K562 (cell line): Measurements from ENCODE around the gene CCDC3. TPM values are rescaled to one million over a fixed set of nuclear protein-coding genes. Genes with fewer than 3 reads are reported as not detected.

Experiments used
- ATAC-seq: fragments of 200-7000 bp; cut with Tn5 transposase; 3 replicates; pipeline ENCODE4 v1.9.1; 2020; ENCODE audit warnings: moderate library complexity
- BruUV-seq: library from RNA; stranded (reverse); fragments of 400-500 nt; replicated peaks from 2 replicates; lab custom pipeline; 2021; lab: Mats Ljungman, UMichigan
- CTCF ChIA-PET: fragments of 300-600 bp; formaldehyde crosslinking; extraction: SDS; loops from one replicate; lab custom pipeline; 2021; ENCODE audit warnings: low intra/inter-chr PET ratio; lab: Yijun Ruan, JAX
- POLR2A ChIA-PET: fragments of 300-600, 350-650 bp; sonication (Branson Sonifier 250); formaldehyde crosslinking; extraction: SDS; loops from one replicate; lab custom pipeline; 2021; ENCODE audit warnings: antibody characterized with exemption, inconsistent platforms; lab: Yijun Ruan, JAX
- DNase-seq, 4 experiments: peaks; one replicate each; pipeline versions ENCODE4 v3.0.0 to v3.0.0-alpha.2; 2011 to 2018; ENCODE audit warnings: low spot score in 3 of 4, mixed read lengths in 3 of 4; ENCODE audit errors: extremely low read depth in 1 of 4
- FAIRE-seq: peaks from 2 replicates; lab custom pipeline; 2011; peaks lifted over from hg19 to GRCh38; lab: Jason Lieb, UNC
- H2AFZ ChIP-seq: 2 replicates; pipeline ENCODE4 v1.6.0; 2011; ENCODE audit warnings: low read depth, low read length, control low read depth, inconsistent platforms
- H3K27ac ChIP-seq: fragments of 200-600 bp; 3 replicates; pipeline ENCODE4 v1.8.0; 2011; ENCODE audit warnings: low read depth, mild to moderate bottlenecking, control low read depth, inconsistent platforms, low read length, moderate library complexity, mixed read lengths; ENCODE audit errors: extremely low read depth
- H3K27me3 ChIP-seq, 2 experiments: fragments of 300-600 bp in 1 of 2; 2 replicates in 1 of 2; 3 replicates in 1 of 2; pipeline versions ENCODE4 v1.6.0 to v1.8.0; 2011; ENCODE audit warnings: inconsistent platforms in 2 of 2, low read length in 2 of 2, mild to moderate bottlenecking in 1 of 2, mixed read lengths in 1 of 2, moderate library complexity in 1 of 2; ENCODE audit not compliant: control insufficient read depth in 2 of 2, insufficient read depth in 2 of 2
- H3K36me3 ChIP-seq: fragments of 300-600 bp; 3 replicates; pipeline ENCODE4 v1.8.0; 2011; ENCODE audit warnings: mild to moderate bottlenecking, low read length, inconsistent platforms; ENCODE audit not compliant: control insufficient read depth, insufficient read depth
- H3K4me1 ChIP-seq, 2 experiments: fragments of 200-600 bp in 1 of 2; replicated peaks in 1 of 2; 2 replicates in 1 of 2; 3 replicates in 1 of 2; pipeline versions ENCODE4 v1.5.1 to v1.8.0; 2011; ENCODE audit warnings: inconsistent platforms in 2 of 2, low read length in 2 of 2, mild to moderate bottlenecking in 1 of 2, mixed read lengths in 1 of 2, moderate library complexity in 1 of 2; ENCODE audit not compliant: control insufficient read depth in 2 of 2, insufficient read depth in 2 of 2
- H3K4me2 ChIP-seq: 2 replicates; pipeline ENCODE4 v1.6.1; 2011; ENCODE audit warnings: low read length, control low read depth, inconsistent platforms, mixed read lengths; ENCODE audit not compliant: insufficient read depth
- H3K4me3 ChIP-seq: fragments of 200-600 bp; sonication (generic), shearing (Covaris generic); 2 replicates; pipeline ENCODE4 v1.5.1; 2016; ENCODE audit warnings: control low read depth, inconsistent platforms
- H3K79me2 ChIP-seq: fragments of 200-600 bp; 3 replicates; pipeline ENCODE4 v1.8.0; 2011; ENCODE audit warnings: low read length, inconsistent platforms; ENCODE audit not compliant: control insufficient read depth, insufficient read depth
- H3K9ac ChIP-seq, 2 experiments: 2 replicates each; pipeline versions ENCODE4 v1.6.0 to v1.6.1; 2011; ENCODE audit warnings: low read depth in 2 of 2, low read length in 2 of 2, control low read depth in 1 of 2, inconsistent platforms in 1 of 2, mild to moderate bottlenecking in 1 of 2, mixed read lengths in 1 of 2; ENCODE audit not compliant: insufficient read depth in 1 of 2
- H3K9me1 ChIP-seq: one replicate; pipeline ENCODE4 v1.6.0; 2011; ENCODE audit warnings: inconsistent platforms, mild to moderate bottlenecking, low read length, moderate library complexity; ENCODE audit not compliant: control insufficient read depth, insufficient read depth
- H3K9me3 ChIP-seq: replicated peaks from 2 replicates; pipeline ENCODE4 v1.5.1; 2011; ENCODE audit warnings: low read depth, low read length, inconsistent platforms; ENCODE audit not compliant: control insufficient read depth, insufficient read depth
- H4K20me1 ChIP-seq: replicated peaks from 2 replicates; pipeline ENCODE4 v1.6.1; 2011; ENCODE audit warnings: low read length, inconsistent platforms, mixed read lengths; ENCODE audit not compliant: control insufficient read depth, insufficient read depth
- CTCF ChIP-seq, 3 experiments: IDR thresholded peaks in 2 of 3; conservative IDR thresholded peaks in 1 of 3; 2 replicates each; pipeline ENCODE4 v1.5.1; 2011 to 2012; ENCODE audit warnings: low read length in 3 of 3, mild to moderate bottlenecking in 3 of 3, control low read depth in 2 of 3, improper control_type of control experiment in 1 of 3, inconsistent platforms in 1 of 3, low read depth in 1 of 3, mixed read lengths in 1 of 3, moderate library complexity in 1 of 3; ENCODE audit not compliant: insufficient read depth in 2 of 3
- ETS2 ChIP-seq: IDR thresholded peaks from 2 replicates; pipeline ENCODE4 v1.6.1; 2016; ENCODE audit warnings: borderline replicate concordance, missing genetic modification characterization, mild to moderate bottlenecking, moderate library complexity, missing compliant biosample characterization; ENCODE audit not compliant: poor library complexity, severe bottlenecking
- FUS ChIP-seq: fragments of 200-400 bp; formaldehyde crosslinking; optimal IDR thresholded peaks from 2 replicates; pipeline ENCODE3; 2017; ENCODE audit warnings: low read depth, low read length
- MAFG ChIP-seq: fragments of 450-650 bp; conservative IDR thresholded peaks from 2 replicates; pipeline ENCODE4 v1.6.1; 2016; ENCODE audit warnings: missing genetic modification characterization, missing compliant biosample characterization
- NCOA2 ChIP-seq, 2 experiments: fragments of 450-650 bp; IDR thresholded peaks; 2 replicates each; pipeline ENCODE4 v1.6.1; 2018; ENCODE audit warnings: mild to moderate bottlenecking in 2 of 2, moderate library complexity in 1 of 2; ENCODE audit not compliant: partially characterized antibody in 2 of 2
- YY1 ChIP-seq, 3 experiments: IDR thresholded peaks; 2 replicates each; pipeline ENCODE4 v1.6.1; 2011; ENCODE audit warnings: low read length in 2 of 3, mild to moderate bottlenecking in 2 of 3, moderate library complexity in 2 of 3, borderline replicate concordance in 1 of 3, control low read depth in 1 of 3, low read depth in 1 of 3; ENCODE audit not compliant: insufficient read depth in 3 of 3, insufficient replicate concordance in 2 of 3, control insufficient read depth in 1 of 3, insufficient read length in 1 of 3; ENCODE audit errors: extremely low read depth in 1 of 3
- ZNF347 ChIP-seq: fragments of 450-650 bp; formaldehyde crosslinking; IDR thresholded peaks from 2 replicates; pipeline ENCODE4 v1.4.0; 2020; ENCODE audit warnings: low read depth, mild to moderate bottlenecking, moderate library complexity
- ZZZ3 ChIP-seq: fragments of 450-650 bp; IDR thresholded peaks from 2 replicates; pipeline ENCODE4 v1.6.1; 2016; ENCODE audit warnings: antibody characterized with exemption, mild to moderate bottlenecking, moderate library complexity
- WGBS: fragments of 100-300 bp; shearing (Covaris generic); methylation state at CpG from one replicate; pipeline ENCODE4 v1.1.6; 2016; ENCODE audit warnings: low coverage, mixed read lengths; ENCODE audit not compliant: insufficient coverage; ENCODE audit errors: missing lambda C conversion rate; 5-methylcytosine and 5-hydroxymethylcytosine counted together
- in situ Hi-C: fragments of 300-500 bp; cut with MboI; formaldehyde crosslinking; loops from 4 replicates; pipeline ENCODE4 v1.15.0; 2018; ENCODE audit warnings: inconsistent platforms, mixed read lengths
- intact Hi-C: fragments of 100-400 bp; cut with micrococcal nuclease; formaldehyde crosslinking; loops from 2 replicates; pipeline ENCODE4 v1.14.2; 2022
- polyA plus RNA-seq, 8 experiments: library from polyadenylated mRNA; depleted of rRNA in 4 of 8; stranded (reverse) in 5 of 8; unstranded in 3 of 8; fragments of >200 nt; fragmentation: Nextera tagmentation in 2 of 8; fragmentation: Illumina TruSeq in 1 of 8; extraction: Ambion mirVana in 2 of 8; extraction: Trizol in 1 of 8; gene quantifications; 2 replicates each; pipeline versions ENCODE4 v1.2.1 to v1.2.3, GENCODE V29; 2011 to 2014; ENCODE audit warnings: inconsistent platforms in 1 of 8, missing spikeins in 1 of 8
- total RNA-seq, 7 experiments: library from RNA; depleted of rRNA in 6 of 7; stranded (reverse); fragments of >200 nt in 6 of 7; fragmentation: Illumina TruSeq in 2 of 7; extraction: Trizol in 2 of 7; gene quantifications; 2 replicates each; pipeline versions ENCODE4 v1.2.1 to v1.2.3, GENCODE V29; 2011 to 2021; ENCODE audit warnings: low replicate concordance in 1 of 7

The CCDC3 gene
- total and polyA plus RNA-seq, 9 of the 15 experiments (the other 6 are each of a cell fraction or from before 2014, with no cell fraction given), result not detected

GRCh38 chr10:12949248-12949647 is 52.3 kb downstream of the CCDC3 start:
- no peaks in the 10 kb centered on the region for H3K79me2 ChIP-seq
- no peaks in the 10 kb centered on the region for H4K20me1 ChIP-seq
- ATAC-seq, result peak; percentile 63; the same call in 1 of the 3 replicates
- H3K4me3 ChIP-seq, result no peak overlapping the region
- intact Hi-C loops, result no loop called here
- no peaks in the 10 kb centered on the region for H3K4me1 ChIP-seq
- TF ChIP-seq FUS (no peak), MAFG (tag) (no peak), ETS2 (tag) (no peak), YY1 (IDR thresholded peaks at IDR 0.05; ENCODE audit: borderline replicate concordance in 1 of 3, control insufficient read depth in 1 of 3, extremely low read depth in 1 of 3, insufficient read depth in 3 of 3, insufficient read length in 1 of 3, insufficient replicate concordance in 2 of 3, low read depth in 1 of 3, low read length in 2 of 3) (peak in 1 of 3 experiments; percentile 68), ZZZ3 (no peak), NCOA2 (IDR thresholded peaks at IDR 0.05; ENCODE audit: partially characterized antibody in 2 of 2) (no peak), CTCF (IDR thresholded peaks at IDR 0.05 in 2 of 3, conservative IDR thresholded peaks at IDR 0.05 in 1 of 3; ENCODE audit: insufficient read depth in 2 of 3, low read depth in 1 of 3, low read length in 3 of 3) (peak; percentile 24 to 47 (median 39); a peak in 2 of 6 replicates), ZNF347 (CRISPR knock-in tag) (no peak)
- BruUV-seq, result no TSS peak
- peak overlapping the region; percentile 22 for H2AFZ ChIP-seq
- no peak for FAIRE-seq
- peak in 3 of 4 experiments; percentile 11 to 19 (median 15) for DNase-seq
- no peak overlapping the region for H3K27ac ChIP-seq
- ChIA-PET CTCF (no interaction called here), POLR2A (no interaction called here)
- no peaks in the 10 kb centered on the region for H3K27me3 ChIP-seq
- H3K9me1 ChIP-seq, result no peaks in the 10 kb centered on the region
- no peak overlapping the region for H3K9ac ChIP-seq
- 1% methylated on average over 4 of the region's 4 CpGs for WGBS
- no peaks in the 10 kb centered on the region for H3K36me3 ChIP-seq
- H3K4me2 ChIP-seq, result peak overlapping the region; percentile 33; the same call in 1 of the 2 replicates
- no peaks in the 10 kb centered on the region for H3K9me3 ChIP-seq
- in situ Hi-C loops, result no loop called here
